ENCODE measurements around the gene GALNT16. TPM values are rescaled to one million over a fixed set of nuclear protein-coding genes. Genes with fewer than 3 reads are reported as not detected.

Gene GALNT16
- total RNA-seq, 1 donor from 2014 or later: 36.7 TPM

DNA sequence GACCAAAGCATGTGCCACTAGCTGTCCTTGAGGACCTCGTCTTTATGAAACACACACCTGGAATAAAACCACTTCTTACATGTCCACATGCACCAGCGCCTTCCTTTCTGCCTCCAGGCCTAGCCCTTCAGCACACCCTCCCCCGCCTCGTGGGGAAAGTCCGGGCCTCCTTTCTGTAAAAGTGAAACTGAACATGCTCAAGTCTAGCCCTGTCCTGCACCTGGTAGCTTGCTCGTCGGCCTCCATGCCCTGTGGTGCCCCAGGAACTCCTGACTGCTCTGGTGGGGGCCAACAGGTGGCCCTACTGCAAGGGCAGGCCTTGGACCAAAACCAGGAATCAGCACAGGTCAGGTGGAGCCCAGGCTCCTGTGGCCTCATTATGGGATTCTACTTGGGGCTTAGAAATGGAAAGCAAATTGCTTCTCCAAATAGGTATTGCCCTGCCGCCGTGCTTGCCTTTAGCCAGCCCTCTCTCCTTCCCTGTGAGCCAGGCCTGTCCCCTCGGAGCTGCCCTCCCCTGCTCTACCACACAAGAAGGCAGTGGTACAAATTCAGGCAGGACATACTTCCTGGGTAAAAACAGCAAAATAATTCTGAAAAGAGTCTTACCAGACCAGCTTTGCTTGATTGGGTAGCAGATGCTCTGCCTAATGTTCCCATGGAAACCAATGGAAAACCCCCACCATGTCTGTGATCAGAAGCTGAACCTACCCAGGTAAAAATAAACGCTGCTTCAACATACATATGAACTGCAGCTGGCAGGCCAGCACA, 94.6 kb downstream of the GALNT16 start:
- Mint-ChIP-seq H3K27ac (ENCODE audit: unreplicated experiment) (peak overlapping the region; percentile 2), H3K4me3 (ENCODE audit: unreplicated experiment) (no peak overlapping the region), H3K36me3 (ENCODE audit: low read depth) (peaks cover 14% of the 10 kb centered on the region), H3K4me1 (ENCODE audit: low read depth) (peaks cover 19% of the 10 kb centered on the region), H3K27me3 (ENCODE audit: low read depth) (peaks cover 3% of the 10 kb centered on the region), H3K9me3 (ENCODE audit: low read depth) (no peaks in the 10 kb centered on the region)
- no peak for DNase-seq (ENCODE audit: low spot score)
- TF ChIP-seq, protein P1, sequence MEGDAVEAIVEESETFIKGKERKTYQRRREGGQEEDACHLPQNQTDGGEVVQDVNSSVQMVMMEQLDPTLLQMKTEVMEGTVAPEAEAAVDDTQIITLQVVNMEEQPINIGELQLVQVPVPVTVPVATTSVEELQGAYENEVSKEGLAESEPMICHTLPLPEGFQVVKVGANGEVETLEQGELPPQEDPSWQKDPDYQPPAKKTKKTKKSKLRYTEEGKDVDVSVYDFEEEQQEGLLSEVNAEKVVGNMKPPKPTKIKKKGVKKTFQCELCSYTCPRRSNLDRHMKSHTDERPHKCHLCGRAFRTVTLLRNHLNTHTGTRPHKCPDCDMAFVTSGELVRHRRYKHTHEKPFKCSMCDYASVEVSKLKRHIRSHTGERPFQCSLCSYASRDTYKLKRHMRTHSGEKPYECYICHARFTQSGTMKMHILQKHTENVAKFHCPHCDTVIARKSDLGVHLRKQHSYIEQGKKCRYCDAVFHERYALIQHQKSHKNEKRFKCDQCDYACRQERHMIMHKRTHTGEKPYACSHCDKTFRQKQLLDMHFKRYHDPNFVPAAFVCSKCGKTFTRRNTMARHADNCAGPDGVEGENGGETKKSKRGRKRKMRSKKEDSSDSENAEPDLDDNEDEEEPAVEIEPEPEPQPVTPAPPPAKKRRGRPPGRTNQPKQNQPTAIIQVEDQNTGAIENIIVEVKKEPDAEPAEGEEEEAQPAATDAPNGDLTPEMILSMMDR (IDR thresholded peaks at IDR 0.05): no peak

DNA sequence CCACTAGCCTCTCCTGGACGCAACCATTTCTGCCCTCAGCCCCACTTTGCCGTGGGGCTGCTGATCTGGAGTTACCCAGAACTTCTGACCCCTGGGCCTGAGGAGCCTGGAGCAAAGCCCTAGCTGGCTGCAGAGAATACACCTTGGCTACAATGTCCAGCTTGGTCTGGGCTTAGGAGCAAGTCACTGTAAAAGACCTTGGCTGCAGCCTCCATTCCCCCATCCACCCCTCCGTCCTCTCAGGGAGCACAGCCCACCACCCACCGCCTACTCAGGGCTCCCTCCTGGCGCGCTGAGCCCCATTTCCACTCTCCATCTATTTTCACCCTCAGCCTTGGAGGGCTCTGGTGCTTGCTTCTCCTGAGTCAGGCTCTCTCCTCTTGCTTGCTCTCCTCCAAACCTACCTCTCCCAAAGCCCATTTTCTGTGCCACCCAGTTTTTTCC, 95.2 kb downstream of the GALNT16 start:
- no peak for DNase-seq (ENCODE audit: low spot score)
- no peaks in the 10 kb centered on the region for H3K9me3 Mint-ChIP-seq (ENCODE audit: low read depth)
- H3K27me3 Mint-ChIP-seq (ENCODE audit: low read depth): peaks cover 3% of the 10 kb centered on the region
- no peak overlapping the region for H3K4me3 Mint-ChIP-seq (ENCODE audit: unreplicated experiment)
- H3K36me3 Mint-ChIP-seq (ENCODE audit: low read depth): peaks cover 11% of the 10 kb centered on the region
- H3K4me1 Mint-ChIP-seq (ENCODE audit: low read depth): peaks cover 19% of the 10 kb centered on the region
- peak overlapping the region; percentile 91 for H3K27ac Mint-ChIP-seq (ENCODE audit: unreplicated experiment)
- TF ChIP-seq, protein P1 (IDR thresholded peaks at IDR 0.05): no peak

DNA sequence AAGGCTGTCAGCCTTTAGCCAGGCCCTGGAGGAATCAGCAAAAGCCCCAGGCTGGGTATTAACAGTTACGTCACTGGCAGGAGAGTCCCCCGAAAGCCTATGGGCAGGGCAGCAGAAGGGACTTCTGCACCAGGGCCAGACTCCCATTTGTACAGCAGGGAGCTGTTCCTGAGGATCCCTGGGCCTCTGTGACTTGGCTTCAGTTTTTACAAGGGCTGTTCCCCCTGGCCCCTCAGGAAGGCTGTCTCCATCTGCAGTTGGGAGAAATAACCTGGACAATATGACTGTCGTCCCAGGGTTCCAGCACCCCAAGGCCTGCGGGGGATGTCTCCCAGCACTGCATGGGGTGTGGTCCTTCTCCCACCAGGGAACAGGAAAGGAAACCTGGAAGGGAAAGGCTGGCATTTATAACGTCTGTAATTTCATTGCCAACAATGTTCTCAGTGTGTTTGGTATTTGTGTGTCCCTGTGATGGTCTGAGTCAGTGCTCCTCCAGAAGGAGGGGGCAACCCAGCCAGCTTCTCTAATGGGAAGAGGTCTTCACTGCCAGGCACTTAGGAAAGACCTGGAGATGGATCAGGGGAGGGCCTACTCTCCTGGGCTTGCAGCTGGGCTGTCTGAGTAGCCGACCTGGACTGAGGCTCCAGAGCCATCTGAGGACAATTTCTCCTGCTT, 95.8 kb downstream of the GALNT16 start:
- H3K9me3 Mint-ChIP-seq (ENCODE audit: low read depth): no peaks in the 10 kb centered on the region
- no peak for DNase-seq (ENCODE audit: low spot score)
- peaks cover 3% of the 10 kb centered on the region for H3K27me3 Mint-ChIP-seq (ENCODE audit: low read depth)
- peak overlapping the region; percentile 91 for H3K27ac Mint-ChIP-seq (ENCODE audit: unreplicated experiment)
- TF ChIP-seq, protein P1 (IDR thresholded peaks at IDR 0.05): no peak
- H3K36me3 Mint-ChIP-seq (ENCODE audit: low read depth): peaks cover 10% of the 10 kb centered on the region
- H3K4me3 Mint-ChIP-seq (ENCODE audit: unreplicated experiment): no peak overlapping the region
- peaks cover 19% of the 10 kb centered on the region for H3K4me1 Mint-ChIP-seq (ENCODE audit: low read depth)

DNA sequence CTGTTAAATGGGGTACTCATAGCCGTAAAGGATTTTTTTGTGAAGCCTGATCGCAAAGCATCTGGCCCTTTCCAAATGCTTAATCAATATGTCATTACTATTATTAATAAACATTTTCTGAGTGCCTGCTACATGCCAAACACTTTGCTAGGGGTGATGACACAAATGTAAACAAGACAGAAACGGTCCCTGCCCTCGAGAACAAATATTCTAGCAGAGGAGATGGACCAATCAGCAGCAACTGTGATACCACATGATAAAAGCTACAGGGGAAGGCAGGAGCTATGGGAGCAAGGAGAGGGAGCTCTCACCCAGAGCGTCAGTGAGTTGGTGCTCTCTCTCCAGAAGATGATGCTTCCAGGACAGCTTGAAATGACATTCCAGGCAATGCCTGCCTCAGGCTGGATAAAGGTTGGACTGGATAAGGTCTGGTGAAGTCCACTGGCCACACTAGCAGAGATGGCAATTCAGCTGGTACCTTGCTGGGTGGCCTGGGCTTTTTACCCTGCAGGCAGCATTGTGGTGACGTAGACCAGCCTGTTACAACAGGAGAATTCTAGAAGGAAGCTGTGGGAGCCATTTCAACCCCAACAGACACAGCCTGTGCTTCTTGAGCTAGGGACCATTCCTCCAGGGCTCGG, 97.1 kb downstream of the GALNT16 start:
- Mint-ChIP-seq H3K4me3 (ENCODE audit: unreplicated experiment) (no peak overlapping the region), H3K27me3 (ENCODE audit: low read depth) (peaks cover 3% of the 10 kb centered on the region), H3K9me3 (ENCODE audit: low read depth) (no peaks in the 10 kb centered on the region)

More for the DNA sequence above, 97.1 kb downstream of the GALNT16 start:
- TF ChIP-seq, protein P1 (IDR thresholded peaks at IDR 0.05): no peak
- H3K36me3 Mint-ChIP-seq (ENCODE audit: low read depth): peaks cover 7% of the 10 kb centered on the region
- H3K27ac Mint-ChIP-seq (ENCODE audit: unreplicated experiment): no peak overlapping the region
- DNase-seq (ENCODE audit: low spot score): no peak
- H3K4me1 Mint-ChIP-seq (ENCODE audit: low read depth): peaks cover 19% of the 10 kb centered on the region

All from chondrocyte (in vitro differentiated cells).